ENCODE data around the gene TRIM45.
"Not testable (repeated sequence)": the region's sequence is repeated elsewhere in the genome, so short reads cannot be mapped to it uniquely, and the experiment has no call there.

Gene TRIM45

GRCh38 chr1:117130526-117130925, 9.0 kb upstream of the TRIM45 start:
- no peak for DNase-seq

- no peak for DNase-seq
These were observed 7.0 kb upstream of the TRIM45 start for GRCh38 chr1:117128323-117129079.

DNA sequence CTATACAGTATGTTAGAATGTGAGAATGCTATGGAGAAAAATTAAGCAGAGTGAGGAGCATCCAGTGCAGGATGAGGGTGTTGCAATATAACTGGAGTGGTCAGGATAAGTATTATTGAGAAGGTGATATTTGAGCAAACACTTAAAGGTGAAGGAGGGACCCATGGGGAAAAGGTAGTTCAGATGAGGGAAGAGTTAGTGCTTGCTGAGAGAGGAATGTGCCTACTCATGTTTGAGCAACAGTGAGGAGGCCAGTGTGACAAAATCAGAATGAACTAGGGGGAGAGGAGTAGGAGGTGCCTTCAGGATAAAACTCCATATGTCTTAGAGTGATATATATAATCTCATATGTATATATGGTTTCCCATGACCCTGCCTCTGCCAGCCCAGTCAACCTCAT, 6.2 kb upstream of the TRIM45 start:
- DNase-seq = no peak

DNA sequence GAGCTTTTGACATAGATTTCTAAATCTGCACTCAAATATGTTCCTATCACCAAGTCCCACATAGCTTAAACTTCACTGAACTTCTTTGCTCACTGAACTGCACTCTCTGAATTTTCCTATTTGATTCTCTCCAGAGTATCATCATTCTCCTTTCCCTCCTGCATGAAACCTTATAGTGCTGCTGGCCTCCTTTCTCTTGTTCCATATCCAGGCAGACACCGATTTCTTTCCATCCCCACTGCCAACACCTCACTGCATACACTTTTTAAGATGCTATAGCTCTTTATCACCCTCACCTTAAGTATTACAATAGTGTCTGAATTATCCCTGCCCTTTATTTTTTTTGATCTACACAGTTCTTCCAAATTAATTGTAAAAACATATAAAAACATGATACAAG, 3.1 kb upstream of the TRIM45 start:
- no peak for DNase-seq

DNA sequence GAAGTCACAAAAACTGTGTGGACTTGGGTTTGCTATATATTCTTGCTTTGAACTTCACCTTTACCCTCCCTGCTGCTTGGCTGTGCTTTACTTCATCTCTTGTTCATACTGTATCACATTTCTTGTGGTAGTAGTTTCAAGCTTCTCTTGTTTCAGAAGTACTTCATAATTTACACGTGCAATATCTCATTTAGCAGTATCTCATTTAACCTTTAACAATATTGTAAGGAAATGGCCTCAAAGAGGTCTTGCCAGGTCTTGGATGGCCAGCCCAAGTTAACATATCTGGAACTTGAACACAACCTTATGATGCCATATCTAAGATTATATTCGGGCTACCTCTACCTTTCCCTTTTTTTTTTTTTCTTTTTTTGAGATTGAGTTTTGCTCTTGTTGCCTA, 1.7 kb upstream of the TRIM45 start:
- DNase-seq = no peak

DNA sequence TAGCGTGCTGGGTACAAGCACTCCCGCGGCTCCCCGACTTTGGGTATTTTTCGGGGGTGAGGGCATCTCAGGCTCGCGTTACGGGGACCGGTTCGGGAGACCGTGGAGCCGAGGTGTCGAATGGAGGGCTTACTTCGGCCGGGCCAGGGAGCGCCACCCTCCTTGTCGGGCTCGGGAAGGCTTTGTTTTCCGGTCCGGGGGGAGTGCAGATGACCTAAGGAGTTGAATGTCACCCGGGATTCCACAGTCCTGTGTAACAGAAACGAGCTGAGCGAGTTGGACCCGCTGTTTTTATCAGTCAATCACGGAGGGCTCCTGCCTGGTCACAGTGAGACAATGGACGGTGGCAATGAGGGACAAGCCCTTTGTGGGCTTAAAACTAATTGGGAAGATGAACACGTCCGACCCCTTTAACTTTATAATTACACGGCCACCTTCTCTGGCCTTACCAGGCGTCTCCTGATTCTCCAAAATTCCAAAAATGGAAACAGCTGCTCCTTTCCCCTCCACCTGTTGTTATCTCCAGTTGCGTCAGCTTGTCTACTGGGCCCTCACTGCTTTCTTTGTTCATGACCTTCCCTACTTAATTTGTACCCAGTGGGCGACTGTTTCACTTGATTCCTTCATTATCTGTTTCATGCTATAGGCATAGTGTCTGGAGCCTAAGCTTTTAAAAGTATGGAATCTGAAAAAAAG, 929 bp upstream of the TRIM45 start:
- DNase-seq = no peak

GRCh38 chr1:117120774-117121588, 568 bp downstream of the TRIM45 start:
- no peak for DNase-seq

GRCh38 chr1:117119144-117119543, 2.4 kb downstream of the TRIM45 start:
- not testable (repeated sequence) for DNase-seq

DNA sequence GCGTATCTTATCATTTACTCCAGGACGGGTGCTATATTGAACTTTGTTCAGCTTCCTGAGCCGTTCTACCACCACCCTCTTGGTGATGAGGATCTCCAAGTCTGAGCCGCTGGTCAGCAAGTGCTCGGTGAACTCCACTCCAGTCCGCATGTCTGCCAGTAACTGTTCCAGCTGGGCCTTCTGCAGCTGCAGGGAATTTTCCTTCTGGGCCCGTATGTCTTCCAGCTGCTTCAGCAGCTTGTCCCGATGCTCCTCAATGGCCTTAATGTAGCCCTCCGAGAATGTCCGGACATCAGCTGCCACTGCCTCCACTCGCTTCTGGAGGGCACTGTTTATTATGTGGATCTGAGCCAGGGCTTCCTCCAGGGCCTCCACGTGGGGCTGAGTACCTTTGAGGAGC, 3.4 kb downstream of the TRIM45 start:
- no peak for DNase-seq

GRCh38 chr1:117117697-117118096, 3.9 kb downstream of the TRIM45 start:
- DNase-seq = no peak

- no peak for DNase-seq
These were observed 4.8 kb downstream of the TRIM45 start for GRCh38 chr1:117116784-117117130.

DNA sequence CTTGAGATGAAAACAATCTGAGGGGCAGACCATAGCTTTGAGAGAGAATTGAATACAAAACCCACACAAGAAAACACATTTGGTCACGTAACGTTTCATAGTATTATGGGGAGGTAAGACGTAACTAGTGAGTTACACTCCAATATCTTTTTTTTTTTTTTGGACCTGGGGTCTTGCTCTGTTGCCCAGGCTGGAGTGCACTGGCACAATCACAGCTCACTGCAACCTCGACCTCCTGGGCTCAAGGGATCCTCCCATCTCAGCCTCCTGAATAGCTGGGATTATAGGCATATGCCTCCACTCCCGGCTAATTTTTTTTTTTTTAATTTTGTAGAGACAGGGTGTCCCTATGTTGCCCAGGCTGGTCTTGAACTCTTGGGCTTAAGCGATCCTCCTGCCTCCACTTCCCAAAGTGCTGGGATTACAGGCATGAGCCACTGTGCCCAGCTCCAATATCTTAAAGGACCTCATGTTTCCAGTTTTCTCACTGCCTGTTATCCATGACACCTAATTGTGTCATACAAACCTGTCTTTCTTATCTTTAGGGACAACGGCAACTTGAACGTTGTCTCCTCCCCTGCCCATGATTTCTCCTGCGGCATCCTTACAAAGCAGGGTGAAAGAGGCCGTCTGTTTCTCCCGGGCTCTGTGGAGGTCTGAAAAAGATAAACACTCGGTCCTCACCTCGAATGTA, 5.3 kb downstream of the TRIM45 start:
- no peak for DNase-seq

- DNase-seq = no peak
These were observed 6.7 kb downstream of the TRIM45 start for GRCh38 chr1:117114877-117115276.

- no peak for DNase-seq
These were observed 8.3 kb downstream of the TRIM45 start for GRCh38 chr1:117113199-117113598.

DNA sequence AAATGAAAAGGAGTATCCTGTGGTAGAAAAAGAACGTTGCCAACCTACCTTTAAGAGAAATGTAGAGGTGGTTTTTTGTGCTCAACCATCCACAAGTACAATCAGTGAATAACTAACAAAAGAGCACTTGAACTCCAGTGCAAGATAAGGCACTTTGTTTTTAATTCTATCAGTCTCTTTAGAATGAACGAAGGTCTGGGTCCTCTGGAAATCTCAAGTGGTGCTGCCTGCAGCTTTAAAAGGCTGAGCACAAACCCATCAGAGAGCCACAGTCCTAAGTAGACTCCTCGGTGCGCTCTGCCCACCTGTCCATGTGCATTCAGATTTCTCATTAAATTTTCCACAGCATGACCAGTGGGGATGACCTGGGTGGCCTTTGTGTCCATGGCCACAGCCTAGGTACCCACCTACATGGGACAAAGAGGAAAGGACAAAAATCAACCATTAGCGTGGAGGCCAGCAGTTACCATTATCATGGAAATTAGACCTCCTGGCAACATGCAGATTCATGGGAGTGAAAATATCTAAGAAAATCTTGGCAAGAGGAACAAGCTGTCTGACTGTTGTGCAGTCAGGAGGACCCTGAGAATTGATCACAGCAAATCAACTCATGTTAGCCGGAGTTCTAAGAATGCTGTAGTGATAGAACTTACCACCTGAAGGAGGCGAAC, 9.4 kb downstream of the TRIM45 start:
- no peak for DNase-seq

GRCh38 chr1:117110774-117111173, 10.8 kb downstream of the TRIM45 start:
- DNase-seq = no peak

DNA sequence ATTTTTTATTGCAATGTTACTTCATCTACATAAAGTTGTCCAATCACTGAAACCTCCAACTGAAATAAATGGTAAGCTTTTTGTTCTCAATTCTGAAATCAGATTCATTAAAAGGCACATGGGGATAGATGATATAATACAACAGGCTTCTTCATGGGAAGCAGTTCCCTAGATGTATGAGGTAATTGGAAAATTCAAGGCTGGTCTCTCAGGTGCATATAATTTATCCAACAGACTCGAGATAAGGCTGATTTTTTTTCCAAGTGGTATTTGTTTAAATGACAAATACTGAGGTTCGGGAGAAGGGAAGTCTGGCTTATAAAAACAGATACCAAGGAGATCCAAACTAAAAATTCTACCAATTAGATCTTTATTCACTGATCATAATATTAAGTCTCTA, 14.2 kb downstream of the TRIM45 start:
- no peak for DNase-seq

DNA sequence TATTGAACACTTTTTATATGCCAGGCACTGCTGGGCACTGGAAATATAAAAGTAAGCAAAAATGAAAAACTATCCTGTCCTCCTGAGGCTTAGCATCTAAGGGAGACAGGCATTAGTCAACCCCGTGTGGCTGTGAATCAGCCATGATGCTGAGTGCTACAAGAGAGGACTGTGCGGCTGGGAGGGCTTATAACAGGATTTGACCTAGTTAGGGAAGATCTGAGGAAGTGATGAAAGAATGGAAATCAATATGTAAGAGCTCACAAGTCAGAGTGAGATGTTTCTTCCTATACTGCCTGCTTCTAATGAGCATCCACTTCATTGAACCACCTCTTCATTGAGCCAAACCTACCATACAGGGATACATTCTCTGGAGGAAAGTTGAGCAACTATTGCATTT, 15.1 kb downstream of the TRIM45 start:
- no peak for DNase-seq

DNA sequence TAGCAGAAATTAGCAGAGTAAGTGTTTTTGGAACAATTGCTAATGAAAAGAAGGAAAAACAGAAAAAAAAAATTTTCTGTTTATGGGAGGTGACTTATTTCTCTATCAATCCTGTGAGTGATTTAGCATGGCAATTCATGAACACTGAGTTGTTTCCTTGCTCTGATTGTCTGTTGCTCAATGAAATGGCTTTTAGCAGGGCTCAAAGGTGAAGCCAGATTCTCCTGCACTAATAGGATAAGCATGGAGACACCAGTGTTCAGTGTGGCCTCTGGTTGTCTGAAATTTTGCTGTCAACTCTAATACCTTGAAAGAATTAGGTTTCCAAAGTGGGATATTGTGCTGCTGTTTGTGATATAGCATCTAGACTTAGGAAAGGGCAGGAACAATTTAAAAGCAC, 15.8 kb downstream of the TRIM45 start:
- no peak for DNase-seq

GRCh38 chr1:117104986-117105385, 16.6 kb downstream of the TRIM45 start:
- DNase-seq = no peak

DNA sequence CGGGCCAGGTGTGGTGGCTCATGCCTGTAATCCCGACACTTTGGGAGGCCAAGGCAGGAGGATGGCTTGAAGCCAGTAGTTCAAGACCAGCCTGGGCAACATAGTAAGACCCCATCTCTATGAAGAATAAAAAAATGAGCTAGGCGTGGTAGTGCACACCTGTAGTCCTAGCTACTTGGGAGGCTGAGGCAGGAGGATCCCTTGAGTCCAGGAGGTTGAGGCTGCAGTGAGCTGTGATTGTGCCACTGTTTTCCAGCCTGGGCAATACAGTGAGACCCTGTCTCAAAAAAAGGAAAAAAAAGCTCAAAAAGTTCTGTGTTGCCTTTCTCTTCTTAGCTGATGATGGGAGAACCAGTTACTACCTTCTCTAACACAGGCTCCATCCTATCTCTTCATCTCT, 19.7 kb downstream of the TRIM45 start:
- not testable (repeated sequence) for DNase-seq

DNA sequence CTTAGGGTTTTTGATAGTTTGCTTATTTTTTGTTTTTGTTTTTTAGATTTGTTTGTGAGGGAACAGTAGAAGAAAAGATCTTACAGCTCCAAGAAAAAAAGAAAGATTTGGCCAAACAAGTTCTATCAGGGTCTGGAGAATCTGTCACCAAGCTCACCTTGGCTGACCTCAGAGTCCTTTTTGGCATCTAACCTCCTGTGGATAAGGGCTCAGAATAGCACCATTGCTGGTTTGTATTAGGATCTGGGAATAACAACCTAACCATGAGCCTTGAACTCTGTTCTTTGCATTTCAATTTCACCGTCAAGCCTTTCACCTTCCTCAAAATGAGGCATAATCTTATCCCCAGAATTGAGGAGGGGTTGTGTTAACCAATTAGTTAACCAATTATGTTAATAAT, 20.2 kb downstream of the TRIM45 start:
- DNase-seq = no peak

Measured in stimulated activated CD8-positive, alpha-beta memory T cell treated with anti-CD3 and anti-CD28 coated beads, Interleukin-4, amount 100 ng/mL, for 48 hours (primary cell).